IMR-90 (cell line): ENCODE data around the gene MAGI2. TPM values are rescaled to one million over a fixed set of nuclear protein-coding genes. Genes with fewer than 3 reads are reported as not detected.

Experiments
- ATAC-seq: fragments of 200-7000 bp; cut with Tn5 transposase; 2 replicates; pipeline ENCODE4 v1.9.1; 2020; ENCODE audit warnings: low read depth, mild to moderate bottlenecking, moderate library complexity
- BruUV-seq: library from RNA; stranded (reverse); fragments of 400-500 nt; replicated peaks from 2 replicates; lab custom pipeline; 2021; lab: Mats Ljungman, UMichigan
- CTCF ChIA-PET: fragments of 300-600 bp; formaldehyde crosslinking; extraction: SDS; loops from one replicate; lab custom pipeline; 2021; ENCODE audit warnings: antibody characterized with exemption; lab: Yijun Ruan, JAX
- POLR2A ChIA-PET: fragments of 300-600 bp; sonication (Branson Sonifier 250); formaldehyde crosslinking; loops from one replicate; lab custom pipeline; 2022; ENCODE audit warnings: antibody characterized with exemption; ENCODE audit not compliant: unreplicated experiment; lab: Charles Lee
- DNase-seq: peaks from one replicate; pipeline ENCODE4 v3.0.0; 2013
- H2AFZ ChIP-seq: replicated peaks from 2 replicates; pipeline ENCODE3; 2013; ENCODE audit warnings: low read length, mild to moderate bottlenecking; ENCODE audit not compliant: poor library complexity
- H2AK5ac ChIP-seq: 2 replicates; pipeline ENCODE4 v1.6.1; 2013; ENCODE audit warnings: low read depth, low read length, inconsistent platforms
- H2AK9ac ChIP-seq: replicated peaks from 2 replicates; pipeline ENCODE3; 2013; ENCODE audit warnings: mild to moderate bottlenecking, low read depth, low read length, moderate library complexity; ENCODE audit not compliant: poor library complexity
- H2BK120ac ChIP-seq: 2 replicates; pipeline ENCODE4 v1.6.1; 2013; ENCODE audit warnings: low read depth, low read length, inconsistent platforms
- H2BK15ac ChIP-seq: 3 replicates; pipeline ENCODE4 v1.6.1; 2013; ENCODE audit warnings: low read depth, low read length, inconsistent platforms
- H2BK20ac ChIP-seq: 2 replicates; pipeline ENCODE4 v1.6.1; 2013; ENCODE audit warnings: low read depth, mild to moderate bottlenecking, inconsistent platforms, low read length, moderate library complexity
- H2BK5ac ChIP-seq: 2 replicates; pipeline ENCODE4 v1.6.1; 2013; ENCODE audit warnings: mild to moderate bottlenecking, low read depth, low read length, inconsistent platforms; ENCODE audit not compliant: poor library complexity, severe bottlenecking
- H3K14ac ChIP-seq: replicated peaks from 2 replicates; pipeline ENCODE4 v1.6.1; 2013; ENCODE audit warnings: low read depth, low read length, inconsistent platforms
- H3K18ac ChIP-seq: 2 replicates; pipeline ENCODE4 v1.6.1; 2013; ENCODE audit warnings: low read depth, low read length, control low read depth
- H3K23ac ChIP-seq: 2 replicates; pipeline ENCODE4 v1.6.1; 2013; ENCODE audit warnings: low read depth, low read length, inconsistent platforms
- H3K27ac ChIP-seq: 2 replicates; pipeline ENCODE4 v1.5.1; 2013; ENCODE audit warnings: mild to moderate bottlenecking, control low read depth, low read length; ENCODE audit not compliant: insufficient read depth
- H3K27me3 ChIP-seq: 2 replicates; pipeline ENCODE4 v1.6.1; 2013; ENCODE audit warnings: low read length; ENCODE audit not compliant: control insufficient read depth, insufficient read depth
- H3K36me3 ChIP-seq: 2 replicates; pipeline ENCODE4 v1.6.1; 2013; ENCODE audit warnings: low read length, mixed read lengths; ENCODE audit not compliant: control insufficient read depth, insufficient read depth
- H3K4ac ChIP-seq: 2 replicates; pipeline ENCODE4 v1.6.1; 2013; ENCODE audit warnings: low read depth, low read length, inconsistent platforms
- H3K4me1 ChIP-seq: 2 replicates; pipeline ENCODE4 v1.6.1; 2013; ENCODE audit warnings: low read length, mixed read lengths; ENCODE audit not compliant: control insufficient read depth, insufficient read depth
- H3K4me2 ChIP-seq: 2 replicates; pipeline ENCODE4 v1.6.1; 2013; ENCODE audit warnings: low read depth, mild to moderate bottlenecking, control low read depth, low read length, moderate library complexity
- H3K4me3 ChIP-seq: 2 replicates; pipeline ENCODE4 v1.5.1; 2013; ENCODE audit warnings: low read depth, mild to moderate bottlenecking, control low read depth, low read length, moderate library complexity; ENCODE audit not compliant: insufficient read depth
- H3K56ac ChIP-seq: 2 replicates; pipeline ENCODE4 v1.6.1; 2013; ENCODE audit warnings: low read length, inconsistent platforms; ENCODE audit not compliant: insufficient read depth; ENCODE audit errors: extremely low read depth
- H3K79me1 ChIP-seq, 2 experiments: 2 replicates each; pipeline ENCODE4 v1.6.1; 2013; ENCODE audit warnings: low read length in 2 of 2, inconsistent platforms in 1 of 2, low read depth in 1 of 2
- H3K9ac ChIP-seq: 2 replicates; pipeline ENCODE4 v1.6.1; 2013; ENCODE audit warnings: low read depth, low read length, control low read depth
- H3K9me1 ChIP-seq: 2 replicates; pipeline ENCODE4 v1.6.1; 2013; ENCODE audit warnings: low read length, inconsistent platforms; ENCODE audit not compliant: insufficient read depth
- H3K9me3 ChIP-seq: 2 replicates; pipeline ENCODE4 v1.6.1; 2013; ENCODE audit warnings: low read length; ENCODE audit not compliant: control insufficient read depth, insufficient read depth
- H4K20me1 ChIP-seq: 2 replicates; pipeline ENCODE4 v1.6.1; 2013; ENCODE audit warnings: low read length, inconsistent platforms; ENCODE audit not compliant: insufficient read depth
- H4K5ac ChIP-seq: 2 replicates; pipeline ENCODE4 v1.6.1; 2013; ENCODE audit warnings: mild to moderate bottlenecking, low read depth, low read length, control low read depth
- H4K8ac ChIP-seq, 2 experiments: 2 replicates each; pipeline ENCODE4 v1.6.1; 2013; ENCODE audit warnings: low read depth in 2 of 2, low read length in 2 of 2, control low read depth in 1 of 2, inconsistent platforms in 1 of 2
- H4K91ac ChIP-seq: 2 replicates; pipeline ENCODE4 v1.6.1; 2013; ENCODE audit warnings: low read depth, low read length, inconsistent platforms; ENCODE audit not compliant: insufficient read depth
- BHLHE40 ChIP-seq: fragments of 150-350 bp; IDR thresholded peaks from 2 replicates; pipeline ENCODE4 v1.6.1; 2016; ENCODE audit warnings: mild to moderate bottlenecking, low read depth, low read length
- CTCF ChIP-seq: conservative IDR thresholded peaks from 2 replicates; pipeline ENCODE4 v1.5.1; 2012; ENCODE audit warnings: mild to moderate bottlenecking, low read depth, low read length, improper control_type of control experiment
- MAZ ChIP-seq: IDR thresholded peaks from 2 replicates; pipeline ENCODE4 v1.6.1; 2012; ENCODE audit warnings: low read depth, mild to moderate bottlenecking, low read length, improper control_type of control experiment, moderate library complexity, borderline replicate concordance
- MXI1 ChIP-seq: IDR thresholded peaks from 2 replicates; pipeline ENCODE4 v1.6.1; 2012; ENCODE audit warnings: low read depth, mild to moderate bottlenecking, low read length, moderate library complexity, borderline replicate concordance
- NFE2L2 ChIP-seq: fragments of 150-350 bp; IDR thresholded peaks from 2 replicates; pipeline ENCODE4 v1.6.1; 2016; ENCODE audit warnings: low read depth, mild to moderate bottlenecking, low read length
- RAD21 ChIP-seq: IDR thresholded peaks from 2 replicates; pipeline ENCODE4 v1.6.1; 2012; ENCODE audit warnings: low read length, improper control_type of control experiment
- WGBS, 2 experiments: methylation state at CpG; one replicate each; pipeline versions ENCODE4 v1.1.5 to v1.1.7; 2013; ENCODE audit warnings: missing lambda C conversion rate in 2 of 2; ENCODE audit not compliant: insufficient read length in 1 of 2; ENCODE audit errors: extremely low coverage in 2 of 2; 5-methylcytosine and 5-hydroxymethylcytosine counted together
- dilution Hi-C: fragments of 300-500 bp; cut with HindIII; formaldehyde crosslinking; loops from one replicate; pipeline ENCODE4 v1.14.3; 2018; ENCODE audit warnings: low sequenced_read_pairs; ENCODE audit not compliant: unreplicated experiment
- in situ Hi-C: fragments of 300-500 bp; cut with MboI; formaldehyde crosslinking; loops from 3 replicates; pipeline ENCODE4 v1.14.3; 2019; ENCODE audit warnings: low sequenced_read_pairs, inconsistent platforms, mixed read lengths
- intact Hi-C: fragments of 100-400 bp; cut with micrococcal nuclease; formaldehyde crosslinking; loops from 2 replicates; pipeline ENCODE4 v1.10.0; 2022
- polyA plus RNA-seq, 3 experiments: library from polyadenylated mRNA; depleted of rRNA; stranded (reverse); fragments of >200 nt; gene quantifications; 2 replicates each; pipeline ENCODE4 v1.2.3, GENCODE V29; 2012; ENCODE audit warnings: low replicate concordance in 1 of 3
- total RNA-seq: library from RNA; depleted of rRNA; stranded (reverse); fragments of >200 nt; gene quantifications from 2 replicates; pipeline ENCODE4 v1.2.3, GENCODE V29; 2012
- TF ChIP-seq, protein P1 (sequence below): fragments of 150-350 bp; IDR thresholded peaks from 2 replicates; pipeline ENCODE4 v1.6.1; 2016; ENCODE audit warnings: low read depth, mild to moderate bottlenecking, low read length, moderate library complexity, borderline replicate concordance

The MAGI2 gene
- total and polyA plus RNA-seq, 2 of the 4 experiments (the other 2 are of a cell fraction): 2.5 to 17.9 TPM

DNA sequence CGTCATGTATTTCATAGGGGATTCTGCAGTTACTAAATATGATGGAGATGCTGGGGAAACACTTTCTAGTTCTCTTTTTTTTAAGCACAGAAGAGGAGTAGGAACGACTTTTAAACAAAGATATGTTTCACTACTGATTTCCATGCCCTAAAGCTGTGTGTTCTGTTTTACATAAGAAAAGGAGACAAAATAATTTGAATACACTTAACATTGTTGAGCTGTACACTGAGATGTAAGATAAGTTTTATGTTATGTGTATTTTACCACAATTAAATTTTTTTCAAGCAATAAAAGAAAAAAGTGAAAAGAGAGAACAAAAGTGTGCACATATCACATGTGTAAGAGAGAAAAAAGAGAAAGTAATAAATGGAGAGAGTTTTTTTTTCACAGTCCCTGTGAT, 1246.7 kb downstream of the MAGI2 start:
- H3K4me1 ChIP-seq: no peaks in the 10 kb centered on the region
- no peak overlapping the region for H2AK5ac ChIP-seq
- CTCF ChIA-PET: interaction anchor here (1.0 kb wide), 1 partner anchor 261 kb away, joined by 3 read pairs; no protein-coding TSS in a partner anchor
- H3K18ac ChIP-seq: no peak overlapping the region
- H2BK20ac ChIP-seq: no peak overlapping the region
- no peak overlapping the region for H2AK9ac ChIP-seq
- H3K9me1 ChIP-seq: no peaks in the 10 kb centered on the region
- H3K27me3 ChIP-seq: no peaks in the 10 kb centered on the region
- BruUV-seq: no TSS peak
- H4K5ac ChIP-seq: no peak overlapping the region
- no peaks in the 10 kb centered on the region for H3K36me3 ChIP-seq
- H4K91ac ChIP-seq: no peak overlapping the region
- ATAC-seq (no peak), DNase-seq (no peak)
- in situ Hi-C loops: no loop called here
- no peak overlapping the region for H2BK15ac ChIP-seq
- H2BK120ac ChIP-seq: no peak overlapping the region
- intact Hi-C loops: no loop called here
- no peaks in the 10 kb centered on the region for H3K9me3 ChIP-seq
- TF ChIP-seq MAZ (no peak), MXI1 (no peak), RAD21 (no peak), BHLHE40 (no peak), CTCF (no peak), NFE2L2 (no peak)
- TF ChIP-seq, protein P1, sequence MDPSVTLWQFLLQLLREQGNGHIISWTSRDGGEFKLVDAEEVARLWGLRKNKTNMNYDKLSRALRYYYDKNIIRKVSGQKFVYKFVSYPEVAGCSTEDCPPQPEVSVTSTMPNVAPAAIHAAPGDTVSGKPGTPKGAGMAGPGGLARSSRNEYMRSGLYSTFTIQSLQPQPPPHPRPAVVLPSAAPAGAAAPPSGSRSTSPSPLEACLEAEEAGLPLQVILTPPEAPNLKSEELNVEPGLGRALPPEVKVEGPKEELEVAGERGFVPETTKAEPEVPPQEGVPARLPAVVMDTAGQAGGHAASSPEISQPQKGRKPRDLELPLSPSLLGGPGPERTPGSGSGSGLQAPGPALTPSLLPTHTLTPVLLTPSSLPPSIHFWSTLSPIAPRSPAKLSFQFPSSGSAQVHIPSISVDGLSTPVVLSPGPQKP: no peak
- dilution Hi-C loops: no loop called here
- WGBS, 2 experiments: no CpG with 5 or more reads among the region's 2 CpGs
- POLR2A ChIA-PET: no interaction called here
- no peak overlapping the region for H3K4me2 ChIP-seq
- no peak overlapping the region for H4K8ac ChIP-seq
- no peak overlapping the region for H3K14ac ChIP-seq
- no peak overlapping the region for H3K27ac ChIP-seq
- H2BK5ac ChIP-seq: no peak overlapping the region
- H2AFZ ChIP-seq: no peak overlapping the region
- no peak overlapping the region for H3K4me3 ChIP-seq
- H3K23ac ChIP-seq: no peak overlapping the region
- no peak overlapping the region for H3K9ac ChIP-seq
- H3K79me1 ChIP-seq: no peaks in the 10 kb centered on the region
- H4K20me1 ChIP-seq: no peaks in the 10 kb centered on the region
- no peak overlapping the region for H3K4ac ChIP-seq
- H3K56ac ChIP-seq: no peak overlapping the region
